ENCODE data around the gene EPB41L2.

The EPB41L2 gene

DNA sequence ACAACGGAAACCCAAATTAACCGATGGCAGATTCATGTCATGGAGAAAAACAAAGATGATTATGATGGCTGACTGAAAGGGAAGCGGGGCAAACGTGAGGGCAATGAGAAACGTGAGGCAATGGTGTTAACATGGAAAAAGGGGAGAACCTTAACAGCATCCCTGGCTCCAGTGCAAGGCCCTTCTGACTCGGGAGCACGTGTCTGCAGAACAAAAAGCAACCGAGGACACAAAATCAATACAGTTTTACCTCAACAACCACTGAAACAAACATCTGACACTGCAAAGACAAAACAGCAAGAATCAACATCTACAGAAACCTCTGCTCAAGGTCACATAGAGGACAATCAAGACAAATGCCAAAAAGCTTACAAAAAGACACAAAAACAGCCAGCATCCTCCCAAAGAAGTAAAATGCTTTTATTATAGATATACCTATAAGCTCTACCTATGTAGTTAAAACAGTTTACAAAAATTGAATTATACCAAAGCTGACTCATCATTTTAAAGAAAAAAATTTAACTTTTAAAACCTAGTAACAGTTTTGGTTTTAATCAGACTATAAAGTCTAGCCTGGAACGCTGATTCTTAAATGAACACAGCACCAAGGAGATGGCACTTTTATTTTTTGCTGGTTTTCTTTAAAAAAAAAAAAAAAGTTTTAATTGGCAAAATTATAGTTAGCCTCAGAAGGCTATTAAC lies 192.7 kb downstream of the EPB41L2 start:
- Mint-ChIP-seq H3K9me3 (ENCODE audit: low read depth) (no peaks in the 10 kb centered on the region), H3K27ac (no peak overlapping the region), H3K4me1 (ENCODE audit: low read depth) (no peaks in the 10 kb centered on the region), H3K36me3 (peaks cover 10% of the 10 kb centered on the region), H3K4me3 (no peak overlapping the region), H3K27me3 (no peaks in the 10 kb centered on the region)

DNA sequence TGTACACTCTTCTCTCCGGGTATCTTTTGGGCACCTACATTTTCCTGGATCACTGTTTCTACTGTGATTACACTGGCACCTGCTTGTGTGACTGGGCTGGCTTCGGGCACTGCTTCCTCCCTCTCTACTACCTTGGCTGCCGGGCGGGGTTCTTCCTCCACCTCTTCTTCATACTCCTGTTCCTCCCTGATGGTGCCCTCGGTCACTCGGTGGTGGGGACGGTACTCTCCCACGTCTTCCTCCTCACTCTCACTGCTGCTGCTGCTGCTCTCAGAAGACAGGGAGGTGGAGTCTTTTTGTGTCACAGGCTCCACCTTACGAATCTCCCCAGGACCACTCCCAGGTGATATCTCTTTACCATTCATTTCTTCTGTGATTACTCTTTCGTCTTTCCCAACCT lies 193.4 kb downstream of the EPB41L2 start:
- Mint-ChIP-seq H3K9me3 (ENCODE audit: low read depth) (no peaks in the 10 kb centered on the region), H3K36me3 (peaks cover 11% of the 10 kb centered on the region), H3K4me3 (no peak overlapping the region), H3K4me1 (ENCODE audit: low read depth) (no peaks in the 10 kb centered on the region), H3K27ac (no peak overlapping the region), H3K27me3 (no peaks in the 10 kb centered on the region)

DNA sequence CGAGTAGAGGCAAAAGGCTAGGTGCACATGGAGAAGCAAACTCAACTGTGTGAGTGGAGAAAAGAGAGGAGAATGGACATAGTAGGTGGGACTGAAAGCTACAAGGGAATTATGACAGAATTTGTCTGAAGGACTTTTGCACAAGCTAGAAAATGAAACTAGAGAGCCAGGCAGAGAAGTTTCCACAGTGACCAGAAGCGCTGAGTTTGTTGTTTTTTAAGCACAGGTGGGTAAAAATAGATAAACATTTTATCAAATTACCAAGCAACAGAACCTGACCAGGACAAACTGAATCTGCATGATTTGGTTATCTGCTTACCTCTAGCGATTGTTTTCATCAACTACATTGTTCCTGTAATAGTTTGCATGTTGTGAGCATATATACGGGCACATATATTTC lies 197.3 kb downstream of the EPB41L2 start:
- H3K27ac Mint-ChIP-seq = no peak overlapping the region
- no peaks in the 10 kb centered on the region for H3K9me3 Mint-ChIP-seq (ENCODE audit: low read depth)
- no peaks in the 10 kb centered on the region for H3K27me3 Mint-ChIP-seq
- peaks cover 16% of the 10 kb centered on the region for H3K36me3 Mint-ChIP-seq
- no peaks in the 10 kb centered on the region for H3K4me1 Mint-ChIP-seq (ENCODE audit: low read depth)
- no peak overlapping the region for H3K4me3 Mint-ChIP-seq

DNA sequence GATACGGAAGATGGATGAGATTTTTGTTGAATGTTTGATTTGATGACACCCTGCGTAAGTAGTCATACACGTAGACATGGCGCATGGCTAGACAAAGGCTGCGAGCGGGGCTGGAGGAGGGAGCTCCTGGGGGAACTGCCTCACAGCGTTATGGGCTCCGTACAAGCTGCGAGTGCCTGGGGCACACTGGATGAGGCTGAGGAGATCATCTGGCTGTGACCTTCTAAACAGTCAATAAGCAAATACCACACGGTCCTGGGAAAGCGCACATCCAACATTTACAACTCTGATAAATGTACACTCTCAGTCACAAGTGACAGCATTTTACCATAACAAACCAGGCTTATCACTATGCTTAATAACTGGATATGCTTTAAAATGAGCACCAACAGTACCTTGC lies 198.7 kb downstream of the EPB41L2 start:
- Mint-ChIP-seq H3K27ac (no peak overlapping the region), H3K27me3 (no peaks in the 10 kb centered on the region), H3K4me3 (no peak overlapping the region), H3K9me3 (ENCODE audit: low read depth) (no peaks in the 10 kb centered on the region), H3K36me3 (peaks cover 14% of the 10 kb centered on the region), H3K4me1 (ENCODE audit: low read depth) (no peaks in the 10 kb centered on the region)

DNA sequence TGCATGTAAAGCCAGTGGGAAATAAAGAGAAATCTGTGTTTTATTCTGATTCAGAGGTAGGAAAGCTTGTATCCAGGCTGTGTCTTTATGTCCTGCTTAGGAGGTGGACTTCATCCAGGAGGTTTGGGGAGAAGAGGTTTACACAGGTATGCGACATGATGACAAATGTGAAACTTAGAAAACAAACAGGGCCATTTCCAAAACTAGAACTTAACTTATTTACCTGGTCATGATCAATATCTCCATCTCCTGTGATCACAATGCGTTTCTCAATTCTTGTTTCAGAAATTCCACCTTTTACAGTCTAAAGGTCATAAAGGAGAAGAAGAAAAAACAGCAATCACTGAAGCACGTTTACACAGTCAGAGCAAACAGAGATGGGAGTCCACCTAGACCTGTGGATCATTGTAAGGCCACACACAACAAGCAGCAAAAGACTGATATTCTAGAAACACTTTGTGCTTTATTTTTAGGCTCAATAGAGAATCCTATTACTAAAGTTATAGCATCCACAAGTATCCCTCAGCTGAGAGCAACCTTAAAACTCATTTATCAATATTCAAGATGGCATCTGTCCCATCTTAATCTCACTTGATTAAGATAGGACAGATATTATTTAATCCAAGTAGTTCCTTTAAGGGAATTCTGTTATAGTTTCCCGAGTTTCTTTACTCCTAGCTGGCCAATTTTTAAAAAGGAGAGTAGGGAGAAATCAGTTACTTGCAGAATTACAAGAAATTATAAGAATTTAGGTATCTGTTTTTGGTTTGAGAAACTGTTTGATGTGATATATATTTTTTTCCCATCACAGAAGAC lies 199.4 kb downstream of the EPB41L2 start:
- H3K4me3 Mint-ChIP-seq = no peak overlapping the region
- H3K9me3 Mint-ChIP-seq (ENCODE audit: low read depth) = no peaks in the 10 kb centered on the region
- H3K27ac Mint-ChIP-seq = no peak overlapping the region
- no peaks in the 10 kb centered on the region for H3K4me1 Mint-ChIP-seq (ENCODE audit: low read depth)
- no peaks in the 10 kb centered on the region for H3K27me3 Mint-ChIP-seq
- peaks cover 14% of the 10 kb centered on the region for H3K36me3 Mint-ChIP-seq

DNA sequence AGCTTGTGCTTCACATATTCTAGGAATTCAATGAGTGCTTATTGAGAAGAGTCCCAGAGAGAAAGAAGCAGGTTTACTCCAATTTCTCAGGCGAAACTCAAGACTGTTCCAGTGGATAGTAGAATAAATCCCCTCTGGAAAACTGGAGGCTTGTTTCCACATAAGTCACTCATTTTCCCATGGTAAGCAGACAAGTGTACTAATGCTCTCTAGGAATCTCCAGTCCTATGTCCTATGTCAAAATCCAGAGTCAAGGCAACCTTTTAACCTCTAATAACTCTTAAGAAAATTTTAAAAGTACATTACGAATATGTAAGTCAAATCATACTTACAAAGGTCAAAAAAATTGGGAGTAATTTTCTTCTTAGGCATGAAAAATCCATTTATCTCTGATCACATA lies 200.7 kb downstream of the EPB41L2 start:
- Mint-ChIP-seq H3K4me1 (ENCODE audit: low read depth) (no peaks in the 10 kb centered on the region), H3K36me3 (peaks cover 17% of the 10 kb centered on the region), H3K4me3 (no peak overlapping the region), H3K27ac (no peak overlapping the region), H3K27me3 (no peaks in the 10 kb centered on the region), H3K9me3 (ENCODE audit: low read depth) (no peaks in the 10 kb centered on the region)

DNA sequence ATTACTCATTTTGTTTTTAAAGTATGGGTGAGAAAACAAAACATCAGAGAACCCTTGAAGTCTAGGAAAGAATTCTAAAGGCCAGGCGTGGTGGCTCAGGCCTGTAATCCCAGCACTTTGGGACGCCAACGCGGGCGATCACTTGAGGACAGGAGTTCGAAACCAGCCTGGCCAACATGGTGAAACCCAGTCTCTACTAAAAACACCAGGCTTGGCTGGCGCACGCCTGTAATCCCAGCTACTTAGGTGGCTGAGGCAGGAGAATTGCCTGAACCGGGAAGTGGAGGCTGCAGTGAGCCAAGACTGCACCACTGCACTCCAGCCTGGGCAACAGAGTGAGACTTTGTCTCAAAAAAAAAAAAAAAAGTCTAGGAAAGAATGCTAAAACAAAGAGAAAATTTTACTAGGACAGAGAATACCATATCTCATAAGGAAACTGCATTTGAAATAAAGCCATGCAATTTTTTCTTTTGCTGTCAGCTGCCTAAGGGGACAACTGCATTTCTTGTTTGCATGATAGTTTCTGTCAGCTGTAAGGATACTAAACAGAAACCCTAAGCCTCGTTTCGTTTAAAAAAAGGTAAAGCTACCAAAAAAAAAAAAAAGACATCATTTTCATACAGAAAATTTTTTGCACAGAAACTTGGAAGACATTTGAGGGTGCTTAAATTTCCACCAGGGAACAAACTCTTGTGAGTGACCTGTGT lies 203.7 kb downstream of the EPB41L2 start:
- Mint-ChIP-seq H3K4me3 (no peak overlapping the region), H3K27ac (no peak overlapping the region), H3K4me1 (ENCODE audit: low read depth) (no peaks in the 10 kb centered on the region), H3K9me3 (ENCODE audit: low read depth) (no peaks in the 10 kb centered on the region), H3K27me3 (no peaks in the 10 kb centered on the region), H3K36me3 (peaks cover 9% of the 10 kb centered on the region)

DNA sequence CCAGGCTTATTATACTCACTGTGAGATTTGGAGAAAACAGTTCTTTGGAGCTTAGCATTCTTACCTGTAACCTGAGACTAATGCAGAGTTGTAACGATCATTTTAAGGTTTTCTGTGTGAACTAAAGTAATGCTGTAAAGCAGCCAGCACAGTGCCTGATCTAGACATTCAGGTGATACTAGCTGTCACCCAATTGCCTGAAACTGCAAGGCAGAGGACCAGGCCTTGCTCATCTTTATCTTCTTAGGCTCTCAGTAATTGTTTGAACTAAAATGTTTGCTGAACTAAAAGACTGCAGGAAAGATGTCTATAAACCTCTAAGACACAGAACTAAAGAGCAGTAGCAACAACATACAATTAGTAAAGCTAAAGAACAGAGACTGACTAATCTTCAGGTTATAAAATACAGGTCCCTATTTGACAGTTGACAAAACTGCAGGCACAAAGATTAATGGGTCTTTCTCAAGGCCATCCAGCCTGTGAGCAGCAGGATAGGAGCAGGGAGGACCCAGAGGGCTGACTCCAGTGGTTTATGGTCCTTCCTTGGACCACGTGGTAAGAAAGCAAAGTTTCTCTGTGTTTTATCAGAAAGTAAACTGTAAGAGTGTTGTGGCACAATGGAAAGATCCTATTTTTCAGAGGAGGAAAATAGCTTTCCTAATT lies 204.4 kb downstream of the EPB41L2 start:
- no peak overlapping the region for H3K27ac Mint-ChIP-seq
- H3K27me3 Mint-ChIP-seq = no peaks in the 10 kb centered on the region
- H3K4me1 Mint-ChIP-seq (ENCODE audit: low read depth) = no peaks in the 10 kb centered on the region
- no peaks in the 10 kb centered on the region for H3K9me3 Mint-ChIP-seq (ENCODE audit: low read depth)
- no peak overlapping the region for H3K4me3 Mint-ChIP-seq
- peaks cover 12% of the 10 kb centered on the region for H3K36me3 Mint-ChIP-seq

DNA sequence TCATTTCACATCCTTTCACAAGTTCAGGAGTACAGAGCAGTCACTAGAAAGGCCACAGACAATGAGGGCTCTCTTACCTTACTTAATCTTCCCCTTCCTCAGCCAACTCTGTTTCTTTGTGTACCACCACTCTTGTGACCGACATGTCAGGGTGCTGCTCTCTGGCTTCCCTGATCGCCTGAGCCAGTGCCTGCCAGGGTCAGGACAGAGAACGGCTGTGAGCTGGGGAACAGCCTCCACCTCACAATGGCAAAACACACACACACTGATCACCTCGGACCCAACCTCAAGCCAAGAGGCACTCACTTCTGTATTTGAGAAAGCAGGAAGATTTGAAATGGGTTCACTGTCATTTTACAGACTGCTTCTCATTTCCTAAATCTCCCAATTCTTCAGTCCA lies 205.0 kb downstream of the EPB41L2 start:
- Mint-ChIP-seq H3K4me3 (no peak overlapping the region), H3K27me3 (no peaks in the 10 kb centered on the region), H3K9me3 (ENCODE audit: low read depth) (no peaks in the 10 kb centered on the region), H3K27ac (no peak overlapping the region), H3K4me1 (ENCODE audit: low read depth) (no peaks in the 10 kb centered on the region), H3K36me3 (peaks cover 10% of the 10 kb centered on the region)

DNA sequence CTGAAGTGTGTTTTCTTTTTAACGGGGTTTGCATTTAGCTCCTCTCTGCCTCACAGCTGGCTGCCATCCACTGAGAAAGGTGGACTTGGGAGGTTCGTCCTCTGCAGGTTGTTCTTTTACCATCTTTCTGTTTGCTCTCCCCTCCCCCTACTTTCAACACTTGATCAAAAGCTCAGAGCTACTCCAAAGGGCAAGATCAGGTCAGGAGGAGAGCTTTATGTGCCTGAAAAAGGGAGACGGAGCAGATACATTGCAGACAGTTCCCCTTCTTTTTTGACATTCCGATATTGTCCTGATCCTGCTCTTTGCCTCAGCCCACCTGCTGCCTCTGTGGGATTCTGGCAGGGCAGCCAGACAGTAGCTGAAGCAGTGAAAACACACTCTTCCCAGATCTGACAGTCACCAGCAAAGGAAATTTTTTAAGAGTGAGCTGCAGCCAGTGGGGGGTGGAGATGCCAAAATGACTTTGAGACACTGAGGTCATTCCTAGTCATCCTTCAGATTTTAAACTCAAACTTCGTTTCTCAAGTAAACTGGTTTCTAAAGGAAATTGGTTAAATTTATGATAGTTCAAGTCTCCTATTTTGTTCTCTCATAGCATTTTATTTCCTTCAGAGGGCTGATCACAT lies 209.4 kb downstream of the EPB41L2 start:
- no peak overlapping the region for H3K4me3 Mint-ChIP-seq
- no peaks in the 10 kb centered on the region for H3K27me3 Mint-ChIP-seq
- no peak overlapping the region for H3K27ac Mint-ChIP-seq
- H3K9me3 Mint-ChIP-seq (ENCODE audit: low read depth) = no peaks in the 10 kb centered on the region
- peaks cover 1% of the 10 kb centered on the region for H3K4me1 Mint-ChIP-seq (ENCODE audit: low read depth)
- H3K36me3 Mint-ChIP-seq = peaks cover 6% of the 10 kb centered on the region

DNA sequence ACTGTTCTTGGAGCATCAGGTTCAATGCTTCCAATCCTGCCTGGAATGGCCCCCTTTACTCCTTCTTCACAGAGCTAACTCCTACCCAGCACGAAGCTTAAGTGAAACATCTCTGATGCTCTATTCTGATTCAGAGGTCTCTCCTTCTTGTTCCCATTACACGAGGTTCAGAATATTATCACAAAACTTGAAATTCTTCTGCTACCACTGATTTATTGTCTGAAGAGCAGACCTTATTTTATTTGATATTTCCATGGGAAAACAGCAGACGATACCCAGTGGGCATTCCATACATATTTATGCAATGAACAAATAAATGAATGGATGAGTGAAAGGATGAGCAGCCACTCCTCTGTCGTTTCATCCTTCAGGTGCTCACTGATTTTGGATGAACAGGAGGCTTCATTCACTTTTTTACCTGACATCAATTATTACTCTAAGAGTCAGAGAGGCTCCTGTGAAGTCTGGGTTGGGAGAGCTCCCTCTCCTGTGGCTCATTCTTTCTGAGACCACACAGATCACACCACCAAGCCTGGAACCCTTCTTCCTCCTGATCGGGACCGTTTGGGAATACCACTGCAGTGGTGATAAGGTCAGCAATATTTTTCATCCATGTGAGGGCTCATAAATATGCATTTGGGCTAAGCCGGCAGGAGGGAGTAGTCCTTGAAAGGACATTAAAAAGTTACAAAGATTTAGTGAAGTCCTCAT lies 210.0 kb downstream of the EPB41L2 start:
- H3K9me3 Mint-ChIP-seq (ENCODE audit: low read depth) = no peaks in the 10 kb centered on the region
- H3K27me3 Mint-ChIP-seq = no peaks in the 10 kb centered on the region
- peaks cover 1% of the 10 kb centered on the region for H3K4me1 Mint-ChIP-seq (ENCODE audit: low read depth)
- no peak overlapping the region for H3K27ac Mint-ChIP-seq
- peaks cover 6% of the 10 kb centered on the region for H3K36me3 Mint-ChIP-seq
- no peak overlapping the region for H3K4me3 Mint-ChIP-seq

DNA sequence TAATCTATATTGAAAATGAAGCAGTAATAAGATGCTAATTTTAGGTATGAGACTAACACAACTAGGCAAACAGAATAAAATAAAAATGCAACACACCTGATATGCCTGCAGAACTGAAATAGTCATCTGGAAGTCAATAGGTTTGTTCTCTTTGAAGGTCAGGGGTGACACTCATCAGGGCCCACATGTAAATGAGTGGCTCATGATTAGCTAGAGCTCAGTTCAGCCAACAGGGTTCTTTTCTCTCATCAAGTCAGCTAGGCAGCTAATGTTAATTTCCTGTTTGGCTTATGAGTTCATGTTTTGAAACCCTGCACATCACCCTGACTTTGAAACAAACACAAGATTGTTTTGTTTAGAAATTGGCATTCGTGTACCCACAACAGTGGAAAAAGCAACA lies 212.0 kb downstream of the EPB41L2 start:
- Mint-ChIP-seq H3K27me3 (no peaks in the 10 kb centered on the region), H3K36me3 (peaks cover 3% of the 10 kb centered on the region), H3K9me3 (ENCODE audit: low read depth) (no peaks in the 10 kb centered on the region), H3K4me3 (no peak overlapping the region), H3K27ac (no peak overlapping the region), H3K4me1 (ENCODE audit: low read depth) (peaks cover 1% of the 10 kb centered on the region)

DNA sequence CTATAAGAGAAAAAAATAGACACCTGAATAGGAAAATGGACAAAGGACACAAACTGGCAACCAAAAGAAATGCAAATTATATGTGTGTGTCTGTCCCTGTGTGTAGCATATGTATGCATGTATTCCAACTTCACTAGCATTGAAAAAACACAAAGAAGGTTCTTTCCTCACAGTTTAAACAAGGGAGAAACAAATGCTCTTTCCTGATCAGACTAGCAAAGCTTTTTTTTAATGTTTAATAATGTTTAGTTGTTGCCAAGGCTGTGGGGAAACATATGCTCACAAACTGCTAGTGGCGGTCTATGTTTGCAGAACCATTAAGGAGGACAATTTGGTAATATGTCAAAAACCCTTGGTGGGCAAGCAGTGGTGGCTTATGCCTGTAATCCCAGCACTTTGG lies 213.5 kb downstream of the EPB41L2 start:
- peaks cover 3% of the 10 kb centered on the region for H3K36me3 Mint-ChIP-seq
- H3K27ac Mint-ChIP-seq = no peak overlapping the region

DNA sequence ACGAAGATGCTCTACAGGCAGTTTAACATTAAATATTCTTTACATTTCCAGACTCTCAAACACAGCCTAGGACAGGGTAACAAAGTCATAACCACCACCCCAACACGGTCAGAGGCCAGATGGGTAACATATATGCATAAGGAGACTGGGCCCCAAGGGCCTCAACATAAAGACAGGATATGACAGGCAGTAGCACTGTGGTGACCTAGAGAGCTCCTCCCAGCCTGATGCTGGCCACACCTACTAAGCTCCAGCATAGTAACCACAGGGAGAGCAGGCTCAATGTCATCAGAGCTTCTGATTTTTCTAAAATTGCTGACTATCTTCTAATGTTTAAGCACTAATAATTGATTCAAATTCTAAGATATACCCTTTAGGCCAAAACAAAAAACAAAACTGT lies 214.1 kb downstream of the EPB41L2 start:
- peaks cover 1% of the 10 kb centered on the region for H3K4me1 Mint-ChIP-seq (ENCODE audit: low read depth)

More for the DNA sequence above, 213.5 kb downstream of the EPB41L2 start:
- Mint-ChIP-seq H3K9me3 (ENCODE audit: low read depth) (no peaks in the 10 kb centered on the region), H3K4me3 (no peak overlapping the region), H3K4me1 (ENCODE audit: low read depth) (peaks cover 1% of the 10 kb centered on the region), H3K27me3 (no peaks in the 10 kb centered on the region)

More for the DNA sequence above, 214.1 kb downstream of the EPB41L2 start:
- Mint-ChIP-seq H3K4me3 (no peak overlapping the region), H3K27me3 (no peaks in the 10 kb centered on the region), H3K27ac (no peak overlapping the region), H3K9me3 (ENCODE audit: low read depth) (no peaks in the 10 kb centered on the region), H3K36me3 (peaks cover 3% of the 10 kb centered on the region)
